GM12878 (cell line): ENCODE results near the gene SUGCT. TPM values are rescaled to one million over a fixed set of nuclear protein-coding genes. Genes with fewer than 3 reads are reported as not detected.

ENCODE experiments used
- ATAC-seq: fragments of 200-7000 bp; cut with Tn5 transposase; 3 replicates; pipeline ENCODE4 v1.9.1; 2020; ENCODE audit warnings: mild to moderate bottlenecking, moderate library complexity
- BruUV-seq: library from RNA; stranded (reverse); fragments of 400-500 nt; replicated peaks from 2 replicates; lab custom pipeline; 2021; lab: Mats Ljungman, UMichigan
- CTCF ChIA-PET: fragments of 300-600 bp; sonication (Branson Sonifier 250); formaldehyde crosslinking; extraction: SDS; loops from one replicate; lab custom pipeline; 2021; ENCODE audit warnings: inconsistent platforms; lab: Yijun Ruan, JAX
- POLR2A ChIA-PET: fragments of 350-600 bp; formaldehyde crosslinking; extraction: SDS; loops from one replicate; lab custom pipeline; 2021; ENCODE audit warnings: inconsistent platforms; lab: Charles Lee
- RAD21 ChIA-PET: fragments of 300-600 bp; sonication (Branson Sonifier 250); formaldehyde crosslinking; loops from one replicate; lab custom pipeline; 2023; ENCODE audit warnings: antibody characterized with exemption; ENCODE audit not compliant: unreplicated experiment; lab: Charles Lee
- SMC1A ChIA-PET: fragments of 300-600 bp; sonication (Branson Sonifier 250); formaldehyde crosslinking; loops from one replicate; lab custom pipeline; 2023; ENCODE audit not compliant: unreplicated experiment, uncharacterized antibody; lab: Charles Lee
- DNase-seq: peaks from one replicate; pipeline ENCODE4 v3.0.0-alpha.2; 2011; ENCODE audit warnings: low read depth, low spot score
- FAIRE-seq: peaks from 3 replicates; lab custom pipeline; 2011; peaks lifted over from hg19 to GRCh38; lab: Jason Lieb, UNC
- H2AFZ ChIP-seq: 2 replicates; pipeline ENCODE4 v1.6.0; 2011; ENCODE audit warnings: low read depth, low read length, control low read depth; ENCODE audit not compliant: control insufficient read depth
- H3K27ac ChIP-seq: 2 replicates; pipeline ENCODE4 v1.5.1; 2011; ENCODE audit warnings: control low read depth; ENCODE audit not compliant: control insufficient read depth, insufficient read depth
- H3K27me3 ChIP-seq, 2 experiments: replicated peaks in 1 of 2; 2 replicates each; pipeline versions ENCODE4 v1.6.0 to v1.6.1; 2011; ENCODE audit warnings: low read length in 1 of 2; ENCODE audit not compliant: control insufficient read depth in 2 of 2, insufficient read depth in 2 of 2
- H3K36me3 ChIP-seq, 2 experiments: 2 replicates each; pipeline ENCODE4 v1.5.1; 2011; ENCODE audit warnings: low read length in 1 of 2; ENCODE audit not compliant: control insufficient read depth in 2 of 2, insufficient read depth in 2 of 2
- H3K4me1 ChIP-seq: 2 replicates; pipeline ENCODE4 v1.6.1; 2011; ENCODE audit warnings: mild to moderate bottlenecking, low read length, moderate library complexity, mixed read lengths; ENCODE audit not compliant: control insufficient read depth, insufficient read depth
- H3K4me2 ChIP-seq: 2 replicates; pipeline ENCODE4 v1.6.0; 2011; ENCODE audit warnings: control low read depth; ENCODE audit not compliant: control insufficient read depth, insufficient read depth
- H3K4me3 ChIP-seq: fragments of 200-600 bp; sonication (generic); 2 replicates; pipeline ENCODE4 v1.5.1; 2016
- H3K79me2 ChIP-seq: 2 replicates; pipeline ENCODE4 v1.6.0; 2011; ENCODE audit warnings: low read length; ENCODE audit not compliant: control insufficient read depth, insufficient read depth
- H3K9ac ChIP-seq: 2 replicates; pipeline ENCODE4 v1.8.0; 2011; ENCODE audit warnings: low read length, control low read depth, mixed read lengths; ENCODE audit not compliant: control insufficient read depth, insufficient read depth
- H3K9me3 ChIP-seq: replicated peaks from 3 replicates; pipeline ENCODE4 v1.5.1; 2011; ENCODE audit warnings: mild to moderate bottlenecking, low read length; ENCODE audit not compliant: control insufficient read depth, insufficient read depth
- H4K20me1 ChIP-seq: 2 replicates; pipeline ENCODE4 v1.6.0; 2011; ENCODE audit not compliant: control insufficient read depth, insufficient read depth
- BCL3 ChIP-seq: IDR thresholded peaks from 2 replicates; pipeline ENCODE4 v1.6.1; 2011; ENCODE audit warnings: borderline replicate concordance, low read depth, mild to moderate bottlenecking, moderate library complexity, low read length; ENCODE audit not compliant: insufficient read depth, poor library complexity, severe bottlenecking
- JUNB ChIP-seq: IDR thresholded peaks from 2 replicates; pipeline ENCODE4 v1.6.1; 2016; ENCODE audit warnings: antibody characterized with exemption, mild to moderate bottlenecking
- LARP7 ChIP-seq: fragments of 450-650 bp; IDR thresholded peaks from 2 replicates; pipeline ENCODE4 v1.6.1; 2017; ENCODE audit warnings: mild to moderate bottlenecking
- MAX ChIP-seq: IDR thresholded peaks from 2 replicates; pipeline ENCODE4 v1.6.1; 2012; ENCODE audit warnings: low read depth, low read length, improper control_type of control experiment
- MTA2 ChIP-seq: fragments of 450-650 bp; IDR thresholded peaks from 2 replicates; pipeline ENCODE4 v1.6.1; 2016; ENCODE audit warnings: low read depth, mild to moderate bottlenecking, moderate library complexity
- PAX8 ChIP-seq: fragments of 450-650 bp; IDR thresholded peaks from 2 replicates; pipeline ENCODE4 v1.6.1; 2017; ENCODE audit warnings: mild to moderate bottlenecking, moderate library complexity
- POLR2A ChIP-seq: IDR thresholded peaks from 2 replicates; pipeline ENCODE4 v1.6.1; 2011; ENCODE audit warnings: low read depth, mild to moderate bottlenecking, low read length
- RBBP5 ChIP-seq: fragments of 200-600 bp; sonication (generic); conservative IDR thresholded peaks from 2 replicates; pipeline ENCODE4 v1.6.1; 2016
- SMAD5 ChIP-seq: IDR thresholded peaks from 2 replicates; pipeline ENCODE4 v1.6.1; 2016; ENCODE audit warnings: antibody characterized with exemption, low read depth
- SPI1 ChIP-seq: IDR thresholded peaks from 2 replicates; pipeline ENCODE4 v1.6.1; 2011; ENCODE audit warnings: low read depth, mild to moderate bottlenecking, low read length, moderate library complexity, borderline replicate concordance; ENCODE audit not compliant: insufficient read depth
- TCF3 ChIP-seq: IDR thresholded peaks from 2 replicates; pipeline ENCODE4 v1.6.1; 2012; ENCODE audit warnings: low read depth, mild to moderate bottlenecking, low read length, borderline replicate concordance; ENCODE audit not compliant: insufficient read depth
- YBX1 ChIP-seq: fragments of 450-650 bp; IDR thresholded peaks from 2 replicates; pipeline ENCODE4 v1.6.1; 2016; ENCODE audit warnings: antibody characterized with exemption
- WGBS: methylation state at CpG from one replicate; pipeline ENCODE4 v1.1.6; 2016; ENCODE audit warnings: low lambda C conversion rate; ENCODE audit not compliant: insufficient replicate concordance, insufficient coverage; ENCODE audit errors: missing lambda C conversion rate; 5-methylcytosine and 5-hydroxymethylcytosine counted together
- in situ Hi-C: fragments of 300-500 bp; cut with MboI; formaldehyde crosslinking; loops from 9 replicates; pipeline ENCODE4 v1.14.3; 2018; ENCODE audit warnings: mixed read lengths
- intact Hi-C: fragments of 100-400 bp; cut with micrococcal nuclease; formaldehyde crosslinking; loops from one replicate; pipeline ENCODE4 v1.14.2; 2022; ENCODE audit not compliant: unreplicated experiment
- polyA plus RNA-seq, 11 experiments: library from polyadenylated mRNA; depleted of rRNA in 4 of 11; unstranded in 6 of 11; stranded (reverse) in 5 of 11; fragments of >200 nt; fragmentation: Nextera tagmentation in 4 of 11; fragmentation: Illumina TruSeq in 1 of 11; extraction: Ambion mirVana in 4 of 11; extraction: Trizol in 1 of 11; gene quantifications; 1 replicate in 1 of 11; 2 replicates in 10 of 11; pipeline versions ENCODE4 v1.2.1 to v1.2.3, GENCODE V29; 2011 to 2016; ENCODE audit warnings: inconsistent platforms in 2 of 11, missing spikeins in 2 of 11, low read depth in 1 of 11
- total RNA-seq, 4 experiments: library from RNA; depleted of rRNA in 3 of 4; stranded (reverse); fragments of >200 nt in 3 of 4; fragmentation: Illumina TruSeq in 1 of 4; extraction: Trizol in 1 of 4; gene quantifications; 2 replicates each; pipeline versions ENCODE4 v1.2.1 to v1.2.3, GENCODE V29; 2013 to 2021

SUGCT gene
- total and polyA plus RNA-seq, 10 of the 15 experiments (the other 5 are each of a cell fraction or from before 2014, with no cell fraction given), result 0.08 to 1.2 (median 0.67) TPM; not detected in 1

- Histone ChIP-seq H3K27ac (no peak overlapping the region), H3K4me2 (no peak overlapping the region), H3K79me2 (no peaks in the 10 kb centered on the region), H3K9me3 (no peaks in the 10 kb centered on the region), H3K27me3 (no peaks in the 10 kb centered on the region), H3K4me1 (no peaks in the 10 kb centered on the region), H3K36me3 (no peaks in the 10 kb centered on the region), H3K4me3 (no peak overlapping the region), H3K9ac (no peak overlapping the region), H2AFZ (no peak overlapping the region), H4K20me1 (no peaks in the 10 kb centered on the region)
- FAIRE-seq (no peak), ATAC-seq (no peak), DNase-seq (no peak)
- intact Hi-C loops, result no loop called here
- TF ChIP-seq RBBP5, result no peak
- TF ChIP-seq SMAD5, result no peak
- no peak for TF ChIP-seq YBX1
- TF ChIP-seq SPI1, result no peak
- no peak for TF ChIP-seq LARP7
- no peak for TF ChIP-seq MAX
- no peak for TF ChIP-seq POLR2A
- TF ChIP-seq PAX8, result no peak
- no peak for TF ChIP-seq MTA2
- CTCF ChIA-PET, result no interaction called here
- 99% methylated on average over 4 of the region's 4 CpGs for WGBS
- SMC1A ChIA-PET, result no interaction called here
- POLR2A ChIA-PET, result no interaction called here
- BruUV-seq, result no TSS peak
- in situ Hi-C loops, result no loop called here
- RAD21 ChIA-PET, result no interaction called here
Observed at GRCh38 chr7:40156988-40157387, 22.2 kb downstream of the SUGCT start.

GRCh38 chr7:40162516-40162915 is 27.7 kb downstream of the SUGCT start:
- SMC1A ChIA-PET, result no interaction called here
- intact Hi-C loops (no loop called here), in situ Hi-C loops (no loop called here)
- RAD21 ChIA-PET, result no interaction called here
- H3K4me3 ChIP-seq, result no peak overlapping the region
- 0% methylated on average over 2 of the region's 2 CpGs for WGBS
- POLR2A ChIA-PET, result no interaction called here
- no peaks in the 10 kb centered on the region for H3K27me3 ChIP-seq
- no peak overlapping the region for H3K27ac ChIP-seq
- no peak overlapping the region for H2AFZ ChIP-seq
- no peak for ATAC-seq
- no peaks in the 10 kb centered on the region for H4K20me1 ChIP-seq
- no peak for DNase-seq
- H3K9ac ChIP-seq, result no peak overlapping the region
- no peaks in the 10 kb centered on the region for H3K79me2 ChIP-seq
- no peak overlapping the region for H3K4me2 ChIP-seq
- CTCF ChIA-PET, result no interaction called here
- no peaks in the 10 kb centered on the region for H3K36me3 ChIP-seq
- FAIRE-seq, result no peak
- no peaks in the 10 kb centered on the region for H3K4me1 ChIP-seq
- no TSS peak for BruUV-seq
- no peaks in the 10 kb centered on the region for H3K9me3 ChIP-seq
- no peak for TF ChIP-seq BCL3
- no peak for TF ChIP-seq TCF3
- no peak for TF ChIP-seq JUNB
